CD4-positive, alpha-beta T cell treated with Interleukin-6 at 100 ng/mL for 8 hours (primary cell): Measurements from ENCODE around the gene ELOA2.
"Not testable (repeated sequence)": the region's sequence is repeated elsewhere in the genome, so short reads cannot be mapped to it uniquely, and the experiment has no call there.

ENCODE experiments used
- DNase-seq: peaks from one replicate; pipeline ENCODE4 v3.0.0-alpha.2; 2020; ENCODE audit warnings: mixed read lengths, low spot score

Gene ELOA2

DNA sequence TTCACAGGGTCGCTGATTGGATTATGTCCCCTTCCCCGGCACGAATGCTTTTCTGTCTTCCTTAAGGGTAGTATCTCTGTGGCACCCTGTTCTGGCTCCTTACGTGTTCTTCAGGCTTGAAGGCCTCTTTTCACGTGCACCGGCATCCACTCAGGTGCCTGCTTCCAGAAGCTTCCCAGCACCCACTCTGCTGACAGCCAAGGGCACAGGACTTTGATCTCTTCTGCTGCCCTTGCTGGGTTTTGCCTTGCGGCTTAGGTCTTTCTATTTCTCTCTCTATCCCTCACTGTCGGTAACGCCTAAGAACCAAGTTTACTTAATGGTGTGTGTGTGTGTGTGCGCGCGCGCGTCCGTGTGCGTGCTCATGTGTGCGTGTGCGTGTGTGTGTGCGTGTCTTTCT, 14.7 kb downstream of the ELOA2 start:
- not testable (repeated sequence) for DNase-seq

DNA sequence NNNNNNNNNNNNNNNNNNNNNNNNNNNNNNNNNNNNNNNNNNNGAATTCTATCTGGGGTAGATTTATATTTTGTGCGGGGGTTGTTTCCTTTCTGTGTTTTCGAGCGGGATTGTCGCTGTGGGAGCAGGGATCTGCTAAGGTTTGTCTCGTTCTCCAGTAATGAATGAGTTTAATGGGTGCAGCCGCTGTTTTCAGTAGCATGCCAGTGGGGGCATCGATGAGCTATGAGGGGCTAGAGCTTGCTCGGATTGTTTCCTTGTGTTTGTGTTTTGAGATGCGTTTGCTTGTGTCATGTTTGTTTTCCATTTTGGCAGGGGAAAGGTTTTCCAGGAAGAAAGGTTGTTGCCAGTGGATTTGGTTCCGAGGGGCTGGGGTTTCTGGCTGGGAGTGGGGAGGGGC, 15.6 kb downstream of the ELOA2 start:
- not testable (repeated sequence) for DNase-seq
